GM12878 (cell line): ENCODE measurements around the gene CFAP54. TPM values are rescaled to one million over a fixed set of nuclear protein-coding genes. Genes with fewer than 3 reads are reported as not detected.

ENCODE experiments used
- ATAC-seq: fragments of 200-7000 bp; cut with Tn5 transposase; 3 replicates; pipeline ENCODE4 v1.9.1; 2020; ENCODE audit warnings: mild to moderate bottlenecking, moderate library complexity
- BruUV-seq: library from RNA; stranded (reverse); fragments of 400-500 nt; replicated peaks from 2 replicates; lab custom pipeline; 2021; lab: Mats Ljungman, UMichigan
- CTCF ChIA-PET: fragments of 300-600 bp; sonication (Branson Sonifier 250); formaldehyde crosslinking; extraction: SDS; loops from one replicate; lab custom pipeline; 2021; ENCODE audit warnings: inconsistent platforms; lab: Yijun Ruan, JAX
- POLR2A ChIA-PET: fragments of 350-600 bp; formaldehyde crosslinking; extraction: SDS; loops from one replicate; lab custom pipeline; 2021; ENCODE audit warnings: inconsistent platforms; lab: Charles Lee
- RAD21 ChIA-PET: fragments of 300-600 bp; sonication (Branson Sonifier 250); formaldehyde crosslinking; loops from one replicate; lab custom pipeline; 2023; ENCODE audit warnings: antibody characterized with exemption; ENCODE audit not compliant: unreplicated experiment; lab: Charles Lee
- SMC1A ChIA-PET: fragments of 300-600 bp; sonication (Branson Sonifier 250); formaldehyde crosslinking; loops from one replicate; lab custom pipeline; 2023; ENCODE audit not compliant: unreplicated experiment, uncharacterized antibody; lab: Charles Lee
- DNase-seq: peaks from one replicate; pipeline ENCODE4 v3.0.0-alpha.2; 2011; ENCODE audit warnings: low read depth, low spot score
- FAIRE-seq: peaks from 3 replicates; lab custom pipeline; 2011; peaks lifted over from hg19 to GRCh38; lab: Jason Lieb, UNC
- H2AFZ ChIP-seq: 2 replicates; pipeline ENCODE4 v1.6.0; 2011; ENCODE audit warnings: low read depth, low read length, control low read depth; ENCODE audit not compliant: control insufficient read depth
- H3K27ac ChIP-seq: 2 replicates; pipeline ENCODE4 v1.5.1; 2011; ENCODE audit warnings: control low read depth; ENCODE audit not compliant: control insufficient read depth, insufficient read depth
- H3K27me3 ChIP-seq, 2 experiments: replicated peaks in 1 of 2; 2 replicates each; pipeline versions ENCODE4 v1.6.0 to v1.6.1; 2011; ENCODE audit warnings: low read length in 1 of 2; ENCODE audit not compliant: control insufficient read depth in 2 of 2, insufficient read depth in 2 of 2
- H3K36me3 ChIP-seq, 2 experiments: 2 replicates each; pipeline ENCODE4 v1.5.1; 2011; ENCODE audit warnings: low read length in 1 of 2; ENCODE audit not compliant: control insufficient read depth in 2 of 2, insufficient read depth in 2 of 2
- H3K4me1 ChIP-seq: 2 replicates; pipeline ENCODE4 v1.6.1; 2011; ENCODE audit warnings: mild to moderate bottlenecking, low read length, moderate library complexity, mixed read lengths; ENCODE audit not compliant: control insufficient read depth, insufficient read depth
- H3K4me2 ChIP-seq: 2 replicates; pipeline ENCODE4 v1.6.0; 2011; ENCODE audit warnings: control low read depth; ENCODE audit not compliant: control insufficient read depth, insufficient read depth
- H3K4me3 ChIP-seq: fragments of 200-600 bp; sonication (generic); 2 replicates; pipeline ENCODE4 v1.5.1; 2016
- H3K79me2 ChIP-seq: 2 replicates; pipeline ENCODE4 v1.6.0; 2011; ENCODE audit warnings: low read length; ENCODE audit not compliant: control insufficient read depth, insufficient read depth
- H3K9ac ChIP-seq: 2 replicates; pipeline ENCODE4 v1.8.0; 2011; ENCODE audit warnings: low read length, control low read depth, mixed read lengths; ENCODE audit not compliant: control insufficient read depth, insufficient read depth
- H3K9me3 ChIP-seq: replicated peaks from 3 replicates; pipeline ENCODE4 v1.5.1; 2011; ENCODE audit warnings: mild to moderate bottlenecking, low read length; ENCODE audit not compliant: control insufficient read depth, insufficient read depth
- H4K20me1 ChIP-seq: 2 replicates; pipeline ENCODE4 v1.6.0; 2011; ENCODE audit not compliant: control insufficient read depth, insufficient read depth
- EP300 ChIP-seq, 2 experiments: fragments of 150-350 bp in 1 of 2; IDR thresholded peaks; 2 replicates each; pipeline ENCODE4 v1.6.1; 2011 to 2012; ENCODE audit warnings: low read depth in 2 of 2, low read length in 2 of 2, borderline replicate concordance in 1 of 2, improper control_type of control experiment in 1 of 2, inconsistent platforms in 1 of 2; ENCODE audit not compliant: control insufficient read depth in 1 of 2
- HDAC2 ChIP-seq: fragments of 200-600 bp; sonication (generic); IDR thresholded peaks from 2 replicates; pipeline ENCODE4 v1.6.1; 2017
- IKZF2 ChIP-seq, 2 experiments: fragments of 450-650 bp; IDR thresholded peaks; 2 replicates each; pipeline ENCODE4 v1.6.1; 2017; ENCODE audit warnings: mild to moderate bottlenecking in 2 of 2, moderate library complexity in 2 of 2
- JUND ChIP-seq: IDR thresholded peaks from 2 replicates; pipeline ENCODE4 v1.6.1; 2012; ENCODE audit warnings: low read depth, mild to moderate bottlenecking, low read length, improper control_type of control experiment, moderate library complexity
- KDM1A ChIP-seq: fragments of 200-600 bp; sonication (generic); IDR thresholded peaks from 2 replicates; pipeline ENCODE4 v1.6.1; 2016; ENCODE audit warnings: borderline replicate concordance
- LARP7 ChIP-seq: fragments of 450-650 bp; IDR thresholded peaks from 2 replicates; pipeline ENCODE4 v1.6.1; 2017; ENCODE audit warnings: mild to moderate bottlenecking
- PAX8 ChIP-seq: fragments of 450-650 bp; IDR thresholded peaks from 2 replicates; pipeline ENCODE4 v1.6.1; 2017; ENCODE audit warnings: mild to moderate bottlenecking, moderate library complexity
- POLR2A ChIP-seq: IDR thresholded peaks from 2 replicates; pipeline ENCODE4 v1.6.1; 2011; ENCODE audit warnings: low read depth, mild to moderate bottlenecking, low read length
- RELA ChIP-seq: fragments of 450-650 bp; IDR thresholded peaks from 2 replicates; pipeline ENCODE4 v1.8.0; 2014; ENCODE audit warnings: borderline replicate concordance; ENCODE audit not compliant: partially characterized antibody
- SP1 ChIP-seq: IDR thresholded peaks from one replicate; pipeline ENCODE4 v1.6.1; 2011; ENCODE audit warnings: low read depth, low read length
- STAT3 ChIP-seq: IDR thresholded peaks from 2 replicates; pipeline ENCODE4 v1.6.1; 2011; ENCODE audit warnings: low read depth, low read length, improper control_type of control experiment
- ZNF207 ChIP-seq: fragments of 450-650 bp; IDR thresholded peaks from 2 replicates; pipeline ENCODE4 v1.6.1; 2014; ENCODE audit warnings: antibody characterized with exemption, mild to moderate bottlenecking, borderline replicate concordance
- WGBS: methylation state at CpG from one replicate; pipeline ENCODE4 v1.1.6; 2016; ENCODE audit warnings: low lambda C conversion rate; ENCODE audit not compliant: insufficient replicate concordance, insufficient coverage; ENCODE audit errors: missing lambda C conversion rate; 5-methylcytosine and 5-hydroxymethylcytosine counted together
- in situ Hi-C: fragments of 300-500 bp; cut with MboI; formaldehyde crosslinking; loops from 9 replicates; pipeline ENCODE4 v1.14.3; 2018; ENCODE audit warnings: mixed read lengths
- intact Hi-C: fragments of 100-400 bp; cut with micrococcal nuclease; formaldehyde crosslinking; loops from one replicate; pipeline ENCODE4 v1.14.2; 2022; ENCODE audit not compliant: unreplicated experiment
- polyA plus RNA-seq, 11 experiments: library from polyadenylated mRNA; depleted of rRNA in 4 of 11; unstranded in 6 of 11; stranded (reverse) in 5 of 11; fragments of >200 nt; fragmentation: Nextera tagmentation in 4 of 11; fragmentation: Illumina TruSeq in 1 of 11; extraction: Ambion mirVana in 4 of 11; extraction: Trizol in 1 of 11; gene quantifications; 1 replicate in 1 of 11; 2 replicates in 10 of 11; pipeline versions ENCODE4 v1.2.1 to v1.2.3, GENCODE V29; 2011 to 2016; ENCODE audit warnings: inconsistent platforms in 2 of 11, missing spikeins in 2 of 11, low read depth in 1 of 11
- total RNA-seq, 4 experiments: library from RNA; depleted of rRNA in 3 of 4; stranded (reverse); fragments of >200 nt in 3 of 4; fragmentation: Illumina TruSeq in 1 of 4; extraction: Trizol in 1 of 4; gene quantifications; 2 replicates each; pipeline versions ENCODE4 v1.2.1 to v1.2.3, GENCODE V29; 2013 to 2021
- TF ChIP-seq, protein P1 (sequence below): fragments of 450-650 bp; IDR thresholded peaks from 2 replicates; pipeline ENCODE4 v1.6.1; 2017; ENCODE audit warnings: antibody characterized with exemption, mild to moderate bottlenecking, moderate library complexity

The CFAP54 gene
- total and polyA plus RNA-seq, 10 of the 15 experiments (the other 5 are each of a cell fraction or from before 2014, with no cell fraction given), result 0.19 to 1.5 (median 0.56) TPM

DNA sequence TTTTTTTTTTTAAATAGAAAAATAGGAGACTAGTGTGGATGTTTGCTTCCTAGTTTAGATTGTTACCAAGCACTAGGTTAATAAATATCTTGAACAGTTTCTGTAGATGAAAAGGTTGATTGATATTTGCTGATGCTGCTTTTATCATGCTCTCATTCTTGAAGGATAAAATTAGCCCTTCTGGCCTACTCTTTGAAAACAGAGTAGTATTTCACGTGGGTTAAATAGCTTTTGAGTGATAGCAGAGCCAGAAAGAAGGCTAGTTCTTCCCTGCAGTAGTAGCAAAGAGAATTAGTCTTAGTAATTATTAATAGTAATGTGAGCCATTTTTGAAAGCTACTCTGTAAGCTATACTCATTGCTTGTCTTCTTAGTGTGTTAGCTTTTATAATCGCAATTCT lies 422.9 kb downstream of the CFAP54 start:
- in situ Hi-C loops, result no loop called here
- Histone ChIP-seq H4K20me1 (no peaks in the 10 kb centered on the region), H3K9ac (no peak overlapping the region), H3K79me2 (peaks cover 50% of the 10 kb centered on the region), H3K4me3 (no peak overlapping the region; the same call in 1 of the 2 replicates), H3K4me1 (peaks cover 10% of the 10 kb centered on the region), H3K27ac (no peak overlapping the region), H3K27me3 (no peaks in the 10 kb centered on the region), H2AFZ (no peak overlapping the region)
- ChIA-PET RAD21 (no interaction called here), CTCF (interaction anchor here (0.5 to 1.5 kb wide), 5 partner anchors 9 to 1723 kb away, joined by 3 to 5 read pairs (median 3); no protein-coding TSS in a partner anchor), SMC1A (interaction anchor here (0.6 to 2.1 kb wide), 5 partner anchors 11 to 1246 kb away, joined by 3 to 8 read pairs (median 3); no protein-coding TSS in a partner anchor), POLR2A (no interaction called here)
- 98% methylated on average over 2 of the region's 2 CpGs for WGBS
- FAIRE-seq, result no peak
- no peak for ATAC-seq
- DNase-seq, result no peak
- TF ChIP-seq HDAC2, result no peak
- TF ChIP-seq, protein P1, sequence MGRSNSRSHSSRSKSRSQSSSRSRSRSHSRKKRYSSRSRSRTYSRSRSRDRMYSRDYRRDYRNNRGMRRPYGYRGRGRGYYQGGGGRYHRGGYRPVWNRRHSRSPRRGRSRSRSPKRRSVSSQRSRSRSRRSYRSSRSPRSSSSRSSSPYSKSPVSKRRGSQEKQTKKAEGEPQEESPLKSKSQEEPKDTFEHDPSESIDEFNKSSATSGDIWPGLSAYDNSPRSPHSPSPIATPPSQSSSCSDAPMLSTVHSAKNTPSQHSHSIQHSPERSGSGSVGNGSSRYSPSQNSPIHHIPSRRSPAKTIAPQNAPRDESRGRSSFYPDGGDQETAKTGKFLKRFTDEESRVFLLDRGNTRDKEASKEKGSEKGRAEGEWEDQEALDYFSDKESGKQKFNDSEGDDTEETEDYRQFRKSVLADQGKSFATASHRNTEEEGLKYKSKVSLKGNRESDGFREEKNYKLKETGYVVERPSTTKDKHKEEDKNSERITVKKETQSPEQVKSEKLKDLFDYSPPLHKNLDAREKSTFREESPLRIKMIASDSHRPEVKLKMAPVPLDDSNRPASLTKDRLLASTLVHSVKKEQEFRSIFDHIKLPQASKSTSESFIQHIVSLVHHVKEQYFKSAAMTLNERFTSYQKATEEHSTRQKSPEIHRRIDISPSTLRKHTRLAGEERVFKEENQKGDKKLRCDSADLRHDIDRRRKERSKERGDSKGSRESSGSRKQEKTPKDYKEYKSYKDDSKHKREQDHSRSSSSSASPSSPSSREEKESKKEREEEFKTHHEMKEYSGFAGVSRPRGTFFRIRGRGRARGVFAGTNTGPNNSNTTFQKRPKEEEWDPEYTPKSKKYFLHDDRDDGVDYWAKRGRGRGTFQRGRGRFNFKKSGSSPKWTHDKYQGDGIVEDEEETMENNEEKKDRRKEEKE, result no peak
- TF ChIP-seq ZNF207, result no peak
- TF ChIP-seq JUND, result no peak
- no peak for TF ChIP-seq EP300 (IDR thresholded peaks at IDR 0.05; ENCODE audit: borderline replicate concordance in 1 of 2, control insufficient read depth in 1 of 2, low read depth in 2 of 2, low read length in 2 of 2)
- no peak for TF ChIP-seq PAX8
- no peak for TF ChIP-seq IKZF2 (IDR thresholded peaks at IDR 0.05)
- no peak for TF ChIP-seq LARP7
- no peak for TF ChIP-seq POLR2A
- no peak for TF ChIP-seq SP1
- TF ChIP-seq STAT3, result no peak
- no peak for TF ChIP-seq RELA
- TF ChIP-seq KDM1A, result no peak
- TF ChIP-seq, all 136 proteins: peak for 0
- intact Hi-C loops, result no loop called here
- no peaks in the 10 kb centered on the region; the same call in 2 of the 3 replicates for H3K9me3 ChIP-seq
- BruUV-seq, result no TSS peak
- H3K4me2 ChIP-seq, result no peak overlapping the region
- no peaks in the 10 kb centered on the region; a peak in 2 of 4 replicates for H3K36me3 ChIP-seq
